Left lung (tissue), 10 donors: ENCODE measurements around the gene TMEM63B. TPM values are rescaled to one million over a fixed set of nuclear protein-coding genes. Genes with fewer than 3 reads are reported as not detected.

Experiments
- ATAC-seq: fragments of 200-7000 bp; cut with Tn5 transposase; one replicate; pipeline ENCODE4 v1.9.1; 2020; ENCODE audit warnings: moderate library complexity
- DNase-seq, 4 donors: peaks; one replicate each; pipeline ENCODE4 v3.0.0-alpha.2; 2013 to 2020
- H3K27ac ChIP-seq, 2 donors: fragments of 200-600 bp; sonication (generic) in 1 of 2; one replicate each; pipeline versions ENCODE4 v1.5.0 to v1.8.0; 2020 to 2021
- H3K27me3 ChIP-seq, 2 donors: fragments of 200-600 bp; sonication (generic) in 1 of 2; one replicate each; pipeline versions ENCODE4 v1.5.0 to v1.8.0; 2020 to 2021
- H3K36me3 ChIP-seq, 2 donors: fragments of 200-600 bp; sonication (generic) in 1 of 2; one replicate each; pipeline versions ENCODE4 v1.5.0 to v1.8.0; 2020 to 2021
- H3K4me1 ChIP-seq, 2 donors: fragments of 200-600 bp; one replicate each; pipeline ENCODE4 v1.8.0; 2021
- H3K4me3 ChIP-seq, 2 donors: fragments of 200-600 bp; sonication (generic) in 1 of 2; one replicate each; pipeline versions ENCODE4 v1.5.0 to v1.8.0; 2020 to 2021; ENCODE audit warnings: mild to moderate bottlenecking in 1 of 2
- H3K9me3 ChIP-seq, 2 donors: fragments of 200-600 bp; sonication (generic) in 1 of 2; one replicate each; pipeline versions ENCODE4 v1.5.0 to v1.8.0; 2020 to 2021
- intact Hi-C, 2 donors: fragments of 100-400 bp; cut with DNase I; formaldehyde crosslinking; loops; one replicate each; pipeline versions ENCODE4 v1.11.2 to v1.14.2; 2022
- polyA plus RNA-seq, 6 donors: library from polyadenylated mRNA; unstranded; fragments of 120-200 nt; gene quantifications; one replicate each; pipeline ENCODE4 v1.2.1, GENCODE V29; 2013; ENCODE audit not compliant: insufficient read length in 6 of 6
- total RNA-seq, 2 donors: library from RNA; stranded (reverse); fragmentation: NEBNext Ultra II Directional; extraction: Animal tissue kit (Norgen Biotek cat#: 25700); gene quantifications; one replicate each; pipeline ENCODE4 v1.2.1, GENCODE V29; 2021
- TF ChIP-seq, protein P1 (sequence below), 2 donors: fragments of 200-600 bp; sonication (generic) in 1 of 2; IDR thresholded peaks; one replicate each; pipeline versions ENCODE4 v1.5.0 to v1.8.0; 2021; ENCODE audit warnings: antibody characterized with exemption in 2 of 2
- donor health status: DM: no; HTN: yes; CAD: no.
- donor health status: DM: no; HTN: no; CAD: no.

Gene TMEM63B
- total and polyA plus RNA-seq, 8 donors: 29.8 to 186 (median 33.8) TPM

DNA sequence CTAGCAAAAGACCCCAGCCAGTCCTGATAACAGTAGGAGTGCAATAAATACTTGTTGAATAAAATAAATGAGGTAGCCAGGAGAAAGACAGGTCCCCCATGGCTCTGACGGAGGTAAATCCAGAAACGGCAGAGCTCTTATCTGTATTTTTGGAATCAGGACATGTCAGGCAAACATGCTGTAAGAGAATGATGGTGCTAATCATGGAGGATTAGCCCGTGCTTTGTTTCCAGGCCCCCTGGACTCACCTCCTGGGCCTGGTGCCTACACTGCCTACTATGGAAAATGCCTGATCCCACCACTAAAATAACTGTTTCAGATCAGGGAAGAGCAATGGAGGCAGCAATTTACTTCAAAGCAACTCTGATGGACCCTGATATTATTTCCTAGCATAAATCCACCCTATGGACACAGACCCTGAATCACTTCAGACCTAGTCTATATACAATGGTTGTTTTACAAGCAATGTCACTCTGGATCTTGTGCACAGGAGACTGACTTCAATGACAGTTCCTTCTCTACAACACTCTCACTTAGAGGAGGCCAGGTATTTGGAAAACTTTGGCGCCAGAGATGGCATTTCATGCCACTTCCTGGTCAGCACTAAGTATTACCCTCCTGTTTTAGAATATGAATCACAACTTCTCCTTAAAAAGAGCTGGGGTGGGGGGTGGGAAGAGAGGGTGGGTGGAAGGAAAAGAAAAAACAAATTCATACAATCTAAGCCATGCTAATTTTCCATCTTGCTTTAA, 6.5 kb upstream of the TMEM63B start:
- Histone ChIP-seq H3K36me3 (peaks cover 0 to 4% of the 10 kb centered on the region in 2 donors), H3K27me3 (no peaks in the 10 kb centered on the region), H3K27ac (peak overlapping the region; percentile 54 to 88), H3K4me1 (peaks cover 37 to 71% of the 10 kb centered on the region in 2 donors), H3K4me3 (no peak overlapping the region), H3K9me3 (no peaks in the 10 kb centered on the region)
- intact Hi-C loops: no loop called here
- ATAC-seq (no peak), DNase-seq (no peak)
- TF ChIP-seq, protein P1, sequence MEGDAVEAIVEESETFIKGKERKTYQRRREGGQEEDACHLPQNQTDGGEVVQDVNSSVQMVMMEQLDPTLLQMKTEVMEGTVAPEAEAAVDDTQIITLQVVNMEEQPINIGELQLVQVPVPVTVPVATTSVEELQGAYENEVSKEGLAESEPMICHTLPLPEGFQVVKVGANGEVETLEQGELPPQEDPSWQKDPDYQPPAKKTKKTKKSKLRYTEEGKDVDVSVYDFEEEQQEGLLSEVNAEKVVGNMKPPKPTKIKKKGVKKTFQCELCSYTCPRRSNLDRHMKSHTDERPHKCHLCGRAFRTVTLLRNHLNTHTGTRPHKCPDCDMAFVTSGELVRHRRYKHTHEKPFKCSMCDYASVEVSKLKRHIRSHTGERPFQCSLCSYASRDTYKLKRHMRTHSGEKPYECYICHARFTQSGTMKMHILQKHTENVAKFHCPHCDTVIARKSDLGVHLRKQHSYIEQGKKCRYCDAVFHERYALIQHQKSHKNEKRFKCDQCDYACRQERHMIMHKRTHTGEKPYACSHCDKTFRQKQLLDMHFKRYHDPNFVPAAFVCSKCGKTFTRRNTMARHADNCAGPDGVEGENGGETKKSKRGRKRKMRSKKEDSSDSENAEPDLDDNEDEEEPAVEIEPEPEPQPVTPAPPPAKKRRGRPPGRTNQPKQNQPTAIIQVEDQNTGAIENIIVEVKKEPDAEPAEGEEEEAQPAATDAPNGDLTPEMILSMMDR (IDR thresholded peaks at IDR 0.05): no peak

DNA sequence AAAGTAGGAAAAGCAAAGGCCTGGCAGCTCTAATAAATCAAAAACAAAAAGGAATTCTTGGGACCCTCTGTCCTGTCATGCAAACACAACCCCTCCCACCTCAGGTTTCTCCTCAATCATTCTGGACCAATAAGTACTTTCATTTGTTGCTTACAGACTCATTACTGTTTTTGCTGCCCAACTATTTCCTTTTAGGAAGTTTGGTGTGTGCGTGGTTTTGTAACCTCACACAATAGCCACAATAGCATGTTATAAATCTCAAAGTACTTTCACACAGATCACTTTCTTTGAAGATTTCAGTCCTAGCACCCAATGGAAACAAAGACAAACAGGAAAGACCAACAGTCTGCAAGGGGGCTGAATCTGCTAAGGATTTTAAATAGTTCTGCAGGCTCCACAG, 4.6 kb upstream of the TMEM63B start:
- TF ChIP-seq, protein P1 (IDR thresholded peaks at IDR 0.05): no peak
- no peak overlapping the region for H3K4me3 ChIP-seq
- ATAC-seq (no peak), DNase-seq (no peak)
- H3K9me3 ChIP-seq: no peaks in the 10 kb centered on the region
- intact Hi-C loops: no loop called here
- H3K36me3 ChIP-seq: no peaks in the 10 kb centered on the region
- peaks cover 25 to 79% of the 10 kb centered on the region in 2 donors for H3K4me1 ChIP-seq
- H3K27me3 ChIP-seq: no peaks in the 10 kb centered on the region
- peak overlapping the region; percentile 54 to 88 for H3K27ac ChIP-seq

DNA sequence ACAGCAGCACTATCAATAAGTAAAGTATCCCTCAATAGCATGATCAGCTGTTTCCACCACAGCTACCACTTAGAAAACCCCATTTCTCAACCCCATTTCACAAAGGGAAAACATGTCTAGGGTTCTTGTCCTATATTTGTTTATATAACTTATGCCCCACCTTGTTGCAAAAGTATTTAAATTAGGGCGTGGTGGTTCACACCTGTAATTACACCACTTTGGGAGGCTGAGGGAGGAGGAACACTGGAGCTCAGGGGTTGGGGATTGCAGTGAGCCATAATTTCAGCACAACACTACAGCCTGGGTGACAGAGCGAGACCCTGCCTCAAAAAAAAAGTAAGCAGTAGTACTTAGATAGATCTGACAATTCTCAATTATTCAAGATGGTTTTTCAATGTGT, 3.8 kb upstream of the TMEM63B start:
- Histone ChIP-seq H3K27ac (peak overlapping the region; percentile 88 to 95), H3K4me3 (peak overlapping the region in 1 of 2 donors; percentile 65), H3K36me3 (no peaks in the 10 kb centered on the region), H3K4me1 (peaks cover 21 to 84% of the 10 kb centered on the region in 2 donors), H3K27me3 (no peaks in the 10 kb centered on the region), H3K9me3 (no peaks in the 10 kb centered on the region)
- ATAC-seq: peak; percentile 1
- intact Hi-C loops: no loop called here
- TF ChIP-seq, protein P1 (IDR thresholded peaks at IDR 0.05): no peak
- no peak for DNase-seq

DNA sequence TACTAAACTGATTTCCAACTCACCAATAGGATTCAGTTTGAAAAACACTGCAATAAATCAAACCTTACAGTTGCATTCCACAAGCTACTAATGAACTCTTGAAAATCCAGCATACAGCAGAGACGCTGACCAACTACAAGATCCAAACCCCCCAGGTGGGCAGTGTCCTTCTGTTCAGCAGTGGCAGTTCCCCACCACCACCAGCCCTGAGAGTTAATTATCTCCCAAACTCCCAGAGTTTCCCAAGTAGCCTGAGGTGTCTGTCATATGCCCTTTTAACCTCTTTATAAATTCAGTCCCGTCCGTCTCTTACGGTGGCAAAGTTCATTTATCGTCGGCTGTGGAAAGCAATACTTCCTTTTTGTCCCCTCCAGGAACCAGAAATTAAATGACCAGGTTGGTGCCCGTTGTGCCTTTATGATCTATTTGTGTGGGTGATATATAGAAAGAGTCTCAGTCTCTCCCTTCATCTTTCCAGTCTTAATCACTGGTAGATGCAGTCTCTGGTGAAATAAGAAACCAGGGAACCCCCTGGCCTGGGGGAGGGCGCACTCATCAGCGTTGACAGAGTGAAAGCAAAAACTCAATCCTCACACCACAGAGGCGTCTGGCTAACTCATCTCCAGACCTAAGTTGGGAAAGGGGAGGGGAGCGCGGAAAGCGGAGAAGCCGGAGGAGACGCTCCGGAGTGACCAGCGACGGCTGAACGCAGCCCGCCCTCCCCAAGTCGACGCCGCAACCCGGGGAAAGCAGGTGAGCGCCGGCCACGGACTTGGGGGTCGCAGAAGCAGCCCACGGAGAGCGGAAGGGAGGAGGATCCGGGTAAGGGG, 819 bp upstream of the TMEM63B start:
- Histone ChIP-seq H3K27me3 (no peaks in the 10 kb centered on the region), H3K9me3 (no peaks in the 10 kb centered on the region), H3K36me3 (no peaks in the 10 kb centered on the region), H3K4me1 (peaks cover 12 to 66% of the 10 kb centered on the region in 2 donors), H3K4me3 (peak overlapping the region; percentile 65 to 96), H3K27ac (peak overlapping the region; percentile 88 to 95)
- ATAC-seq: peak; percentile 34
- TF ChIP-seq, protein P1 (IDR thresholded peaks at IDR 0.05): no peak
- intact Hi-C loops: no loop called here
- DNase-seq: peak in 3 of 4 donors; percentile 51 to 88 (median 56)
